Superior temporal gyrus (tissue), 1 donor: ENCODE results near the gene ATP8A2.

Experiments
- DNase-seq: peaks from one replicate; pipeline ENCODE4 v3.0.0-alpha.2; 2016; ENCODE audit errors: extremely low spot score

Gene ATP8A2

GRCh38 chr13:25881136-25881926, 509.6 kb downstream of the ATP8A2 start:
- DNase-seq = no peak

- DNase-seq = no peak
These were observed 510.2 kb downstream of the ATP8A2 start for GRCh38 chr13:25881971-25882451.

- no peak for DNase-seq
These were observed 510.9 kb downstream of the ATP8A2 start for GRCh38 chr13:25882466-25883357.

GRCh38 chr13:25885418-25885817, 513.6 kb downstream of the ATP8A2 start:
- no peak for DNase-seq

GRCh38 chr13:25886438-25887214, 514.9 kb downstream of the ATP8A2 start:
- DNase-seq = peak; percentile 21

GRCh38 chr13:25887962-25888655, 516.3 kb downstream of the ATP8A2 start:
- no peak for DNase-seq

GRCh38 chr13:25890671-25891212, 519.0 kb downstream of the ATP8A2 start:
- DNase-seq = no peak

GRCh38 chr13:25898991-25899390, 527.2 kb downstream of the ATP8A2 start:
- no peak for DNase-seq

GRCh38 chr13:25899464-25899863, 527.7 kb downstream of the ATP8A2 start:
- no peak for DNase-seq

- no peak for DNase-seq
These were observed 528.2 kb downstream of the ATP8A2 start for GRCh38 chr13:25899952-25900351.

GRCh38 chr13:25901460-25902376, 529.9 kb downstream of the ATP8A2 start:
- no peak for DNase-seq

- no peak for DNase-seq
These were observed 530.7 kb downstream of the ATP8A2 start for GRCh38 chr13:25902455-25902854.

GRCh38 chr13:25902891-25903341, 531.1 kb downstream of the ATP8A2 start:
- DNase-seq = no peak

- no peak for DNase-seq
These were observed 533.1 kb downstream of the ATP8A2 start for GRCh38 chr13:25904830-25905229.

GRCh38 chr13:25905611-25906010, 533.8 kb downstream of the ATP8A2 start:
- no peak for DNase-seq

GRCh38 chr13:25906191-25906661, 534.5 kb downstream of the ATP8A2 start:
- no peak for DNase-seq

- DNase-seq = no peak
These were observed 536.6 kb downstream of the ATP8A2 start for GRCh38 chr13:25908366-25908765.

- no peak for DNase-seq
These were observed 538.5 kb downstream of the ATP8A2 start for GRCh38 chr13:25910243-25910642.

- no peak for DNase-seq
These were observed 539.2 kb downstream of the ATP8A2 start for GRCh38 chr13:25910991-25911419.

GRCh38 chr13:25912961-25913360, 541.2 kb downstream of the ATP8A2 start:
- no peak for DNase-seq
